ENCODE measurements around the gene HEATR5A. TPM values are rescaled to one million over a fixed set of nuclear protein-coding genes. Genes with fewer than 3 reads are reported as not detected.
"Not testable (repeated sequence)": the region's sequence is repeated elsewhere in the genome, so short reads cannot be mapped to it uniquely, and the experiment has no call there.

HEATR5A gene
- total RNA-seq, 2 donors from 2014 or later, result 9.9 to 12.7 TPM

DNA sequence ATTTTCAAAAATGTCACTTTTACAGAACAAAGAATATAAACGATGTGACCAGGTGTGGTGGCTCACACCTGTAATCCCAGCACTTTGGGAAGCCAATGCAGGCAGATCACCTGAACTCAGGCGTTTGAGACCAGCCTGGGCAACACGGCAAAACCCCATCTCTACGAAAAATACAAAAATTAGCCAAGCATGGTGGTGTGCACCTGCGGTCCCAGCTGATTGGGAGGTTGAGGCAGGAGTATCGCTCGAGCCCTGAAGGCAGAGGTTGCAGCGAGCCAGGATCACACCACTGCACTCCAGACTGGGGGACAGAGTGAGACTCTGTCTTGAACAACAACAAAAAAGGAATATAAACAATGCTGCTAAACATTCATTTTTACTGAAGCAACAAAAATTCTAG is 15.2 kb downstream of the HEATR5A start:
- DNase-seq (ENCODE audit: low spot score in 2 of 2) (no peak), ATAC-seq (no peak)
- Mint-ChIP-seq H3K36me3 (no peaks in the 10 kb centered on the region), H3K9me3 (no peaks in the 10 kb centered on the region), H3K27ac (no peak overlapping the region)

DNA sequence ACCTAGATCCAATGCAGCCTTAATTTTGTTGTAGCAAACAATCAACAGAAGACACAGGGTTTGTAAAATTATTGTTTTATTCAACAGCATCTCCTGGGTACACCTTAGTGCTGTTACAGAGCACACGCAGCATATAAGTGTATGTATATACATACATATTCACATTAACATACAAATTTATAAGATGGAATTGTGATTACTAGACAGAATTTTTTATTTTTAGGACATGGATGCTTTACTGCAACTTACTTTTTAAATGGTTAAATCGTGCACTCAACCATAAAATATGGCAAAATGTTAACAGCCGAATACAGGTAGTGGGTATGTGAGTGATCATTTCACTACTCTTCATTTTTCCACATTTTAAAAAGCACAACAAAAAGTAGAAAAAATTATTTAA is 16.6 kb downstream of the HEATR5A start:
- ATAC-seq (no peak), DNase-seq (ENCODE audit: low spot score in 2 of 2) (no peak)
- no peaks in the 10 kb centered on the region for H3K36me3 Mint-ChIP-seq
- no peaks in the 10 kb centered on the region for H3K9me3 Mint-ChIP-seq
- H3K27ac Mint-ChIP-seq, result no peak overlapping the region

DNA sequence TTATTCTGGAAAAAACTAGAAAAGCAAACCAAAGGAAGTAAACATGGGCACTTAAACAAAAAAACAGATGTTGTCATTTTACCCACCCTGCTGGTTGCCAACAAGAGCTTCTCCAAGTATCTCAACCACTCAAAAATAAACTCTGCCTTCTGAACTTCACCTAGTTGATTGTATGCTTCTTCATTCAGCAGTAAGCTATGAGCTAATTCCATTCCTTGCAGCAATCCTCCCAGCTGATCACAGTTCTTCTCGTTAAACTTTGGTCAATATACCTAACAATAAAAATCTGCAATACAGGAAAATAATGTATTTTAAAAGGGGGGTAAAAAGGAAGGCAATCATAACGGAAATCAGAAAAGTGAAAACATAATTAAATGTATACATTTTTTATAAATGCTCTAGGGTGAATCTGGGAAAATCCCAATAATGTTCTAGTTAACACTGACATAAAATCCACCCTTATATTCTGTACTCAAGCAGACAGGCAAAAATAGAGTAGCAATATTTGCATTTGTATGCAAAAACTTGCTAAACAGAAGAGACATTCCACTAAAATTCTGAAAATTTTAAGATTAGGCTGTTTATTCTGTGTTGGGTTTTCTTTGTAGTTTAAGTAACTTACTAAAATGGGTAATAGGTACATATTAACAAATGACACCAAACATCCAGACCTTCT is 17.4 kb downstream of the HEATR5A start:
- Mint-ChIP-seq H3K36me3 (no peaks in the 10 kb centered on the region), H3K27ac (no peak overlapping the region), H3K9me3 (no peaks in the 10 kb centered on the region)
- ATAC-seq (no peak), DNase-seq (ENCODE audit: low spot score in 2 of 2) (no peak)

DNA sequence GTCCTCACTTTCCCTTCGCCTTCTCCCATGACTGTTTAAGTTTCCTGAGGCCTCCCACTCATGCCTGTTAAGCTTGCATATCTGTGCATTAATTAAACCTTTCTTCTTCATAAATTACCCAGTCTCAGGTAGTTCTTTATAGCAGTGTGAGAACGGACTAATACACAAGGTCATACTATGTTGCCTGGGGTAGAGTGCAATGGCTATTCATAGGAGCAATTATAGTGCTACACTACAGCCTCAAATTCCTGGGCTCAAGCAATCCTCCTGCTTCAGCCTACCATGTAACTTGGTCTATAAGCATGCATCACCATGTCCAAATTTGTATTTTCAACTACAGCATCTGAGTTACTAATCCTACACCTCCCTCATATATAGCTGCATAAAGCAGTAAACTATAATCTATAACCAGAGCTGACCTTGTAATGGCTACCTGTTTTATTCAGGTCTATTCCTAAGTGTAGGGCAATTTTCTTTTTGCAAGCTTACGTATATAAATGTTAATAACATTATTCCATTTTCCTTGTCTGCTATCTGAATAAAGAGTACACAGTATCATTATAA is 18.9 kb downstream of the HEATR5A start:
- Mint-ChIP-seq H3K27ac (no peak overlapping the region), H3K36me3 (no peaks in the 10 kb centered on the region), H3K9me3 (no peaks in the 10 kb centered on the region)
- ATAC-seq, result no peak
- DNase-seq (ENCODE audit: low spot score in 2 of 2), result no peak

- Mint-ChIP-seq H3K9me3 (no peaks in the 10 kb centered on the region), H3K27ac (peak overlapping the region in 1 of 2 donors; percentile 6), H3K36me3 (no peaks in the 10 kb centered on the region)
- ATAC-seq, result peak in 1 of 2 donors; percentile 76
- no peak for DNase-seq (ENCODE audit: low spot score in 2 of 2)
Measured at GRCh38 chr14:31400031-31400638, 20.2 kb downstream of the HEATR5A start.

GRCh38 chr14:31395572-31396205 is 24.7 kb downstream of the HEATR5A start:
- Mint-ChIP-seq H3K36me3 (no peaks in the 10 kb centered on the region), H3K9me3 (no peaks in the 10 kb centered on the region), H3K27ac (no peak overlapping the region)
- no peak for DNase-seq (ENCODE audit: low spot score in 2 of 2)
- no peak for ATAC-seq

DNA sequence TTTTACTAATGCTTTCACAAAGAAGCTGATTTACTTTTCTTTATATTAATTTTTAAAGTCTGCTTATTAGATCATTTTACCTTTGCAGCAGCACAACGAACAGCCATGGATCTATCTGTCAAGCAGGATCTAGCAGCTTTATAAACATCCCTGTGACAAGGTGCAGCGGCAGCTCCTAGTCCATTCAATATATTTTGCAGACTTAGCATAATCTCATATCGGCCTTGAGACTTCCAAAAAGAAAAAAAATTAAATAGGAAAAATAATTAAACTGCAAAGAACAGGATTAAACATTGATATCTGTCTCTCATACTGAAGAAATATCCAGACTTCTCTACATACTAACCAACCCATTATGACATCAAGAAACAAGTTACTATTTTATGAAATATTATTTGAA is 25.2 kb downstream of the HEATR5A start:
- Mint-ChIP-seq H3K36me3 (no peaks in the 10 kb centered on the region), H3K9me3 (no peaks in the 10 kb centered on the region), H3K27ac (no peak overlapping the region)
- ATAC-seq, result no peak
- DNase-seq (ENCODE audit: low spot score in 2 of 2), result no peak

GRCh38 chr14:31391977-31392503 is 28.3 kb downstream of the HEATR5A start:
- H3K27ac Mint-ChIP-seq, result no peak overlapping the region
- ATAC-seq (peak in 1 of 2 donors; percentile 27), DNase-seq (ENCODE audit: low spot score in 2 of 2) (no peak)
- no peaks in the 10 kb centered on the region for H3K36me3 Mint-ChIP-seq
- H3K9me3 Mint-ChIP-seq, result no peaks in the 10 kb centered on the region

DNA sequence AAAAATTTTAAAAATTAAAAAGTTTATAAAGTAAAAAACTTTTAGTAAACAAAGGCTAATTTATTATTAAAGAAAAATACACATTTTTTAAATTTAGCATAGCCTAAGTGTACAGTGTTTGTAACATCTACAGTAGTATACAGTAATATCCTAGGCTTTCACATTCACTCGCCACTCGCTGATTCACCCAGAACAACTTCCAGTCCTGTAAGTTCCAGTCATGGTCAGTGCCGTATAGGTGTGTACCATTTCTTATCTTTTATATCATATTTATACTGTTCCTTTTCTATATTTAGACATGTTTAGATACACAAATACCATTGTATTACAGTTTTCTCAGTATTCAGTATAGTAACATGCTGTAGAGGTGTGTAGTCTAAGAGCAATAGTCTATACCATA is 28.9 kb downstream of the HEATR5A start:
- ATAC-seq (peak in 1 of 2 donors; percentile 12), DNase-seq (ENCODE audit: low spot score in 2 of 2) (no peak)
- H3K27ac Mint-ChIP-seq, result no peak overlapping the region
- H3K36me3 Mint-ChIP-seq, result no peaks in the 10 kb centered on the region
- no peaks in the 10 kb centered on the region for H3K9me3 Mint-ChIP-seq

- no peak for DNase-seq (ENCODE audit: low spot score in 2 of 2)
- H3K9me3 Mint-ChIP-seq, result no peaks in the 10 kb centered on the region
- H3K36me3 Mint-ChIP-seq, result no peaks in the 10 kb centered on the region
- peak overlapping the region; percentile 10 to 15 for H3K27ac Mint-ChIP-seq
- ATAC-seq, result peak; percentile 51 to 60
Measured at GRCh38 chr14:31389946-31390345, 30.4 kb downstream of the HEATR5A start.

- Mint-ChIP-seq H3K36me3 (no peaks in the 10 kb centered on the region), H3K9me3 (no peaks in the 10 kb centered on the region), H3K27ac (peak overlapping the region; percentile 10 to 85)
- ATAC-seq (peak; percentile 79 to 83), DNase-seq (ENCODE audit: low spot score in 2 of 2) (peak in 1 of 2 donors; percentile 11)
Measured at GRCh38 chr14:31388687-31389413, 31.5 kb downstream of the HEATR5A start.

DNA sequence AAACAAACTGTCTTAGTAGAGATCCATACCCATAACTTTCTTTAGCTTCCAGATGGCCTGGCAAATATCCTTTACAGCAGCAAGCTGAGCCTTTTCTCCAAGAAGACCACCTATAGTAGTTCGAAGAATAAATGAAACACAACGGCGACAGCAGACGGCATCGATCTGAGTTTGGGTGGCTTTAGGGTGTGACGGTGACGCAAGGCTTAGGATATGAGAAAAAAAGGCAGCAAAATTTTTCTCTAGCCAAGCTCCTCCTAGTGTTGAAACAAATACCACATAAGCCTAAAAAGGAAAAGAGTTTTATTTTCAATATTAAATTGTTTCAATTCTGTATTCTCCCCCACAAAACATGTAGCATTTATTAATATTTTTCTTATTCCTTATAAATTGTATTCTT is 33.3 kb downstream of the HEATR5A start:
- H3K9me3 Mint-ChIP-seq, result no peaks in the 10 kb centered on the region
- no peak overlapping the region for H3K27ac Mint-ChIP-seq
- DNase-seq (ENCODE audit: low spot score in 2 of 2), result no peak
- no peak for ATAC-seq
- no peaks in the 10 kb centered on the region for H3K36me3 Mint-ChIP-seq

DNA sequence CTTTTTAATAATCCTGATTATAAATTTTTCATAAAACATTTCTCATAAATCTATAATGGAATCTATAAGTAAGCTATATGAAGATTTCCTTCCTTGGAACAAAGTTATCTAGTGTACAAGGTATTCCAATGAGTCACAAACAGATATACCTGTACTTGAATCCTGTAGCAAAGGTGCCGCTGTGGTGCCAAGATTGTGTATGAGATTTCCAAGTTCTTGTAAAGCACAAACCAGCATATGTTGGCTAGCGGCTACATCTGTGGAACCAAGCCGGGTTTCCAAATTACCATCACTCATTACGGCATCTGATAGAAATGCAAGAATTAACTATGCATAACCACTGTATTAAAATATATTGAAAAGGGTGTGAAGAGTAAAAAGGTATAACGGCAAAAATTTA is 34.1 kb downstream of the HEATR5A start:
- Mint-ChIP-seq H3K9me3 (no peaks in the 10 kb centered on the region), H3K27ac (no peak overlapping the region), H3K36me3 (no peaks in the 10 kb centered on the region)
- DNase-seq (ENCODE audit: low spot score in 2 of 2) (no peak), ATAC-seq (no peak)

GRCh38 chr14:31382221-31382620 is 38.1 kb downstream of the HEATR5A start:
- ATAC-seq (no peak), DNase-seq (ENCODE audit: low spot score in 2 of 2) (no peak)
- no peaks in the 10 kb centered on the region for H3K36me3 Mint-ChIP-seq
- H3K27ac Mint-ChIP-seq, result no peak overlapping the region
- no peaks in the 10 kb centered on the region for H3K9me3 Mint-ChIP-seq

- Mint-ChIP-seq H3K36me3 (peaks cover 0 to 4% of the 10 kb centered on the region in 2 donors), H3K9me3 (no peaks in the 10 kb centered on the region), H3K27ac (no peak overlapping the region)
- no peak for DNase-seq (ENCODE audit: low spot score in 2 of 2)
- no peak for ATAC-seq
Measured at GRCh38 chr14:31380106-31380505, 40.2 kb downstream of the HEATR5A start.

DNA sequence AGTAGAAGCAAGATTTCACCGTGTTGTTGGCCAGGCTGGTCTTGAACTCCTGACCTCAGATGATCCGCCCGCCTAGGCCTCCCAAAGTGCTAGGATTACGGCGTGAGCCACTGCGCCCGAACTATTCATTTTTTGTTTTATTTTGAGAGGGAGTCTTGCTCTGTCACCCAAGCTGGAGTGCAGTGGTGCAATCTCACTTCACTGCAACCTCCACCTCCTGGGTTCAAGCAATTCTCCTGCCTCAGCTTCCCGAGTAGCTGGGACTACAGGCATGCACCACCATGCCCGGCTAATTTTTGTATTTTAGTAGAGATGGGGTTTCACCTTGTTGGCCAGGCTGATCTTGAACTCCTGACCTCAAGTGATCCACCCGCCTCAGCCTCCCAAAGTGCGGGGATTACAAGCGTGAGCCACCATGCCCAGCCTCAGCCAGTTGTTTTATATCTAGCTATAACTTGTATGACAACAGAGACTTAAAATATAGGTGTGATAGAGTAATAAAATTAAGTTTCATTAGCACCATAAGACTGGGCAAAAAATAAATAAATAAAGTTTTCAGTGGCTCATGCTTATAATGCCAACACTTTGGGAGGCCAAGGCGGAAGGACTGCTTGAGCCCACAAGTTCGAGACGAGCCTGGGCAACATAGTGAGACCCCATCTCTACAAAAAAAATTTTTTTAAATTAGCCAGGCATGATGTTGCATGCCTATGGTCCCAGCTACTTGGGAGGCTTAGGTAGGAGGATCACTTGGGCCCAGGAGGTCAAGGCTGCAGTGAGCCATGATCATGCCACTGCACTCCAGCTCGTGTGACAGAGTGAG is 41.0 kb downstream of the HEATR5A start:
- H3K36me3 Mint-ChIP-seq; ATAC-seq; DNase-seq (ENCODE audit: low spot score in 2 of 2); H3K27ac Mint-ChIP-seq; H3K9me3 Mint-ChIP-seq: not testable (repeated sequence)
